Lower leg skin (tissue), 3 donors: Measurements from ENCODE around the gene WIPF3.

Experiments
- POLR2A ChIP-seq, 2 donors: fragments of 450-650 bp; IDR thresholded peaks; one replicate each; pipeline ENCODE4 v1.6.1; 2016 to 2017; ENCODE audit warnings: antibody characterized with exemption in 2 of 2, mild to moderate bottlenecking in 1 of 2, moderate library complexity in 1 of 2
- TF ChIP-seq, protein P1 (sequence below), 3 donors: fragments of 450-650 bp; IDR thresholded peaks; one replicate each; pipeline ENCODE4 v1.5.1; 2016; ENCODE audit warnings: antibody characterized with exemption in 3 of 3, mild to moderate bottlenecking in 3 of 3, moderate library complexity in 2 of 3

DNA sequence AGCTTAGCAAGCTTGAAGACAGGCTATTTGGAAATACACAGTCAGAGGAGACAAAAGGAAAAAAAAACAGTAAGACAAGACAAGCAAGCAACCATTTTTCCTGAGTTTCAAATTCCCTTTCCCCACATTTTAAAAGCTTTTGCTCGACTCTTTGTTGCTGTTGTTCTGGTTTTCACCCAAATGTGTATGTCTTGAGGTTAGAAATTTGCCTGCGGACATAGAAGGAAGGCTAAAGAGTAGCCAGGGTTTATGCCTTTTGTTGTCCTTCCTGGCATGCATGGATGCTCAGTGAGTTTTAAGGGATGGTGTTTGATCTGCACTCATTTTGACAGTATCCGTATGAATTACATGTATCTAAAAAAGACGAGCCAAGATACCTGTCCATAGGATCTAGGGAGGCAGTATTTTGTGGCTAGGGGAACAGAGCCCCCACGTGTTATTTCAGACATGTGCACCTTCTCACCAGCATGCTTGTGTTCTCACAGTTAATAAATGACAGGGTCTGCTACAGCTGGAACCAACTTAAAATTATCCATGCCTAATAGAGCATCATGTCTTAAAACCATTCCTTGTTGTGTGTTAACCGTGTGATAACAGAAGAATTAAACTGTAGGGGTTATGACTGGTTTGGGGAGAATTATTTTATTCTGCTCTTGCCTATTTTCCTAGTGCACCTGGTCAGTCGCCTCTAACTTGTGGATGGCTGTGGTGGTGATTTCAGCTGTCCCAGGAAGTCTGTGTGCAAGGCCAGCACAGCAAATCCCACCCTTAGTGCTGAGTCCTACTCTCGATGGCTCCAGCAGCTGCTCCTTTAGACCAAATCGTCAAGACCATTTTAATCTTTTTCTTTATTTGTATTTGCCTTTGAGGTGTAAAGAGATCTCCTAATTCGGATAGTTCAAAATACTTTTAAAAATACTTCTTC lies 9.1 kb downstream of the WIPF3 start:
- TF ChIP-seq, protein P1, sequence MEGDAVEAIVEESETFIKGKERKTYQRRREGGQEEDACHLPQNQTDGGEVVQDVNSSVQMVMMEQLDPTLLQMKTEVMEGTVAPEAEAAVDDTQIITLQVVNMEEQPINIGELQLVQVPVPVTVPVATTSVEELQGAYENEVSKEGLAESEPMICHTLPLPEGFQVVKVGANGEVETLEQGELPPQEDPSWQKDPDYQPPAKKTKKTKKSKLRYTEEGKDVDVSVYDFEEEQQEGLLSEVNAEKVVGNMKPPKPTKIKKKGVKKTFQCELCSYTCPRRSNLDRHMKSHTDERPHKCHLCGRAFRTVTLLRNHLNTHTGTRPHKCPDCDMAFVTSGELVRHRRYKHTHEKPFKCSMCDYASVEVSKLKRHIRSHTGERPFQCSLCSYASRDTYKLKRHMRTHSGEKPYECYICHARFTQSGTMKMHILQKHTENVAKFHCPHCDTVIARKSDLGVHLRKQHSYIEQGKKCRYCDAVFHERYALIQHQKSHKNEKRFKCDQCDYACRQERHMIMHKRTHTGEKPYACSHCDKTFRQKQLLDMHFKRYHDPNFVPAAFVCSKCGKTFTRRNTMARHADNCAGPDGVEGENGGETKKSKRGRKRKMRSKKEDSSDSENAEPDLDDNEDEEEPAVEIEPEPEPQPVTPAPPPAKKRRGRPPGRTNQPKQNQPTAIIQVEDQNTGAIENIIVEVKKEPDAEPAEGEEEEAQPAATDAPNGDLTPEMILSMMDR (IDR thresholded peaks at IDR 0.05): no peak
- TF ChIP-seq POLR2A (IDR thresholded peaks at IDR 0.05): no peak
